NCI-H2227 (cell line): ENCODE results near the gene GPR6.

Source experiments
- DNase-seq: peaks from one replicate; lab custom pipeline; 2025; ENCODE audit not compliant: unreplicated experiment; lab: John Stamatoyannopoulos, UW

GPR6 gene

DNA sequence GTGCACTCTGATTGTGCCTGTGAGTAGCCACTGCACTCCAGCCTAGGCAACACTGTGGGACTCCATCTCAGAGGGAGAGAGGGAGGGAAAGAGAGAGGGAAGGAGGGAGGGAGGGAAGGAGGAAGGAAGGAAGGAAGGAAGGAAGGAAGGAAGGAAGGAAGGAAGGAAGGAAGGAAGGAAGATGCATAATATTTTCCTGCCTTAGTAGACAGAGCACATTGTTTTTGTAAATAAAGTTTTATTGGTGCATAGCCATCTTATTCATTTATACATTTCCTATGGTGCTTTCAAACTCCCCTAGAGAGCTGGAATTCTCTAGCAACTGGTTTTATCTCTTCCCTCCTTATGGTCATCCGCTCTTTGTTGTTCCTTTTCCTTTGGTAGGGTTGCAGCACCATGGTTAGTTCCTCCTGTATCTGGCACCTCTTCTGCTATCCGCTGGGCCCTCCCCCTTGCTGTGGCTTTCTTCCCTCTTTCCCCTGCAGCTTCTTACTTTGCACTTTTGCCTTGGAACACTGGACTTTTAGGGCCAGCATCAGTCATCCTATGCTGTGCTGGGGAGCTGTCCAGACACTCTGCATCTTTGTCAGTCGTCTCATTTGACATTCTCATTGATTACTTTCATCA, 20.2 kb downstream of the GPR6 start:
- no peak for DNase-seq

DNA sequence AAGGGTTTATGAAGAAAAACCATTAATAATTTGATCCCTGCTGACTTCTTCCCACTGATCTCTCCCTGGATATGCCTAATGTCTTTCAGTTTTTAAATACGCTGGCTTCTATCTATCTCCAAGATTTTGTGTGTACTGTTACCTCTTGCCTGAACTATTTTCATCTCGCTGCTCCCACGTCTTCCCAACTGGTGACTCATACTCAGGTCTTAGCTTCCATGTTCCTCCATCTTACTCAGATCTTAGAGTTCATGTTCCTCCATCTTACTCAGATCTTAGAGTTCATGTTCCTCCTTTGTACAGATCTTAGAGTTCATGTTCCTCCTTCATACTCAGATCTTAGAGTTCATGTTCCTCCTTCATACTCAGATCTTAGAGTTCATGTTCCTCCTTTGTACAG, 21.6 kb downstream of the GPR6 start:
- DNase-seq: no peak

DNA sequence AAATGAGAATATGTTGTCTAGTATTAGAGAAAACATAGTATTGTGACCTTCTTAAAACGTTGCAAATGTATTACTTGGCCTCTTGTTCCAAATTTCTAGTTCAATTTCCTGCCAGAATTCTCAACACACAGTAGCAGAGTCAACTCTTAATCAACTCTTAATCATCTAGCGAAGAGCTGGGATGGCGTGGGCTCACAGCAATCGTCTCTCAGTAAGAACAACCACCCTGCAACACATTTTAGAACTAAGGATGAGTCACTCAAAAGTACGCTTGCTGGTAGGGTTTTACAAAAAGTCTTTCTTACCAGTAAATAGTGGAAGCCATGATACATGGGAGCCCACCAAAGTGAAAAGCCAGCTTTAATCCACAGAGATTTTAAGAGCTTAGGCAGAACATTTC, 24.6 kb downstream of the GPR6 start:
- no peak for DNase-seq

DNA sequence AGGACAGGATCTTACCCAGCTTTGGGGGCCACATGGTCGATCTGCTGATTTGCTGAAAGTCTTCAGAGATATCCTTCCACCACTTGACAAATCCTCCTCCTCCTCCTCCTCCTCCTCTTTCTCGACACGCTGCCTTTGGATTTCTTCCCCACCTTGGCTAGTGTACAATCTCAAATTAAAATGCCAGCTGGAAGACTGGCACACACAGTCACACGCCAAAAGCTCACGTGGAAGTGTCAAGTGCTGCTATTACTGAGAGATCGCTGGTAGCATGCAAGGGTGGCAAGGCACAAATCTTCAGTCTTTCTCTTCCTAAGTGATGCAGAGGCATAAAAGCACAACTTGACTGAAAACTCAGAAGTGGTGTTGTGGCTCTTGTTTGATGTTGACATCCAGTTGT, 35.3 kb downstream of the GPR6 start:
- no peak for DNase-seq

DNA sequence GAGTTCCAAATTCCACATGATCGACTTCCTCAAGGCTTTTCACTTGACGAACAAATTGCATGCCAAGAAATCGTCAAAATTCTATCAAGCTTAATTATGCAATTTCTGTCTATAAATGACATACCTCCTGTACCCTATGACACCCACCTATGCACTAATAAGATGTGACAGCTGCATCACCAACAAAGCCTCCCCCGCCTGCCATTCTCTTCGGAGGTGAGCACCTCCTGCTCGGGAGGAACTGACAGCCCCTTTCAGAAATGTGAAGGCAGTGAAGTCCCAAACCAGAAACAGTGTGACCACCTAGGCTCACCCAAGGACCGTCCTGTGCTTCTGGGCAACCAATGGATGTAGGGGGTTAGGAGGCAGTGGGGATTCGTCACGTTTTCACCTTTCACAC, 37.1 kb downstream of the GPR6 start:
- DNase-seq: no peak

DNA sequence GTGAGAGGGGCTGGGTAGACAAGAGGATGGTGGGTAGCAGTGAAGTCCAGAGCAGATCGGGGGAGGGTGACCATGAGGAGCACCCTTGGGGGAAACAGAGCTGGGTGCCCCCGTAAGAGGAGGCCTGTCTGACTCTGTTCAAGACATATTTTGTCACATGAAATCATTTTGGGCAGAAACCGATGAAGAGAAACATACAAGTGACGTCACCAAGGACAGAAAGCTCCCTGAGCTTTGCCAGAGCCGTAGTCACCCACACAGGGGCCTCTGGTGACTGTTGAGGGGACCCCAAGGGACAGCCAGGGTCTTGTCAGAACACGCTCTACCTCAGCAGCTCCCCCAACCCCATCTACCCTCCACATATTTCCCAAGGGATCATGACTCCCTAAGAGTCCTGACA, 39.2 kb downstream of the GPR6 start:
- no peak for DNase-seq

GRCh38 chr6:110017946-110018345, 39.8 kb downstream of the GPR6 start:
- no peak for DNase-seq

GRCh38 chr6:110018486-110018885, 40.4 kb downstream of the GPR6 start:
- no peak for DNase-seq

DNA sequence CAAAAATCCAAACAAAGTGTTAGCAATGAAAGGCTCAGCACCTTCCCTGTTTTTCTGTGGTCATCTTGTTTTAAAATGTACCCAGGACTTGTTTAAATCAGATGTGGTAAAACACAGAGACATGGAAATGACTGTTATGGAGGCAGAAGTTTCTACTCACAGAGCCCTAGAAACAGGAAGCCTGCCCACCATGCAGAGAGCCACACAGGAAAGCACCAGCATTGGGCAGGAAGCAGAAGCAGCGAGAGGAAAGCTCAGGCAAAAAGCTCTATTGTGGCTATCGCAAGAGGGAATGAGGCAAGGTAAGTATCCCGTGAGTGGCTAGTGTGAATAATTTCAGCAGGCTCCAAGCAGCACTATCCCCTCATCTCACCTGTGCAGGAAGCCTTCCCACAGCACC, 42.8 kb downstream of the GPR6 start:
- DNase-seq: no peak

DNA sequence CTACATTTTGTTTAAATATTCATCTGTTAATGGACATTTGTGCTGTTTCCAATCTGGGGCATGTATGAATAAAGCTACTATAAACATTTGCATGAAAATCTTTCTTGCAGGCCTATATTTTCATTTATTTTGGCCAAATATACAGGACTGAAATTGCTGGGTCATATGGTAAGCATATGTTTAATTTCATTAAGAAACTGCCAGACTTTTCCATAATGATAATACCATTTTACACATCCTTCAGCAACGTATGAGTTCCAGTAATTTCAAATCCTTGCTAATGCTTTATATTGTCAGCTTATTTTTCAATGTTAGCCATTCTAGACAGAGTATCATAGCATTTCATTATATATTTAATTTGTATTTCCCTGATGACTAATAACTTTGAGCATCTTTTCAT, 51.0 kb downstream of the GPR6 start:
- no peak for DNase-seq
